HEK293 (cell line): ENCODE measurements around the gene HAO2.

Experiments
- CTCF ChIA-PET: fragments of 350-600 bp; formaldehyde crosslinking; extraction: SDS; loops from one replicate; lab custom pipeline; 2021; ENCODE audit warnings: antibody characterized with exemption; lab: Yijun Ruan, JAX
- POLR2A ChIA-PET: fragments of 300-600 bp; formaldehyde crosslinking; extraction: SDS; loops from one replicate; lab custom pipeline; 2020; ENCODE audit warnings: antibody characterized with exemption, inconsistent platforms; lab: Yijun Ruan, JAX
- H3K27ac ChIP-seq: fragments of 200-500 bp; sonication (Bioruptor generic); 2 replicates; pipeline ENCODE4 v1.5.1; 2014; ENCODE audit warnings: low read depth, low read length, control low read depth, inconsistent platforms; ENCODE audit errors: extremely low read depth
- H3K36me3 ChIP-seq, 2 experiments: fragments of 200-500 bp in 1 of 2; sonication (Bioruptor generic) in 1 of 2; 1 replicate in 1 of 2; 2 replicates in 1 of 2; pipeline ENCODE4 v1.5.1; 2014 to 2017; ENCODE audit warnings: inconsistent platforms in 2 of 2, low read length in 2 of 2; ENCODE audit not compliant: control insufficient read depth in 2 of 2, insufficient read depth in 1 of 2
- H3K4me1 ChIP-seq: fragments of 200-500 bp; sonication (Bioruptor generic); 2 replicates; pipeline ENCODE4 v1.5.1; 2014; ENCODE audit warnings: mild to moderate bottlenecking, low read length, inconsistent platforms; ENCODE audit not compliant: control insufficient read depth, insufficient read depth
- H3K4me3 ChIP-seq: 2 replicates; pipeline ENCODE4 v1.5.1; 2011; ENCODE audit warnings: low read depth, mild to moderate bottlenecking, control low read depth, low read length, moderate library complexity
- H3K9me3 ChIP-seq: fragments of 200-500 bp; sonication (Bioruptor generic); 2 replicates; pipeline ENCODE4 v1.5.1; 2014; ENCODE audit warnings: low read depth, low read length, inconsistent platforms; ENCODE audit not compliant: control insufficient read depth, insufficient read depth
- BCL6B ChIP-seq: fragments of 450-650 bp; formaldehyde crosslinking; IDR thresholded peaks from 2 replicates; pipeline ENCODE4 v1.5.1; 2017; ENCODE audit warnings: missing biosample characterization, missing genetic modification characterization
- MYNN ChIP-seq: fragments of 450-650 bp; formaldehyde crosslinking; IDR thresholded peaks from 2 replicates; pipeline ENCODE4 v1.5.1; 2016; ENCODE audit warnings: missing biosample characterization, missing genetic modification characterization, borderline replicate concordance
- PRDM1 ChIP-seq: fragments of 450-650 bp; formaldehyde crosslinking; IDR thresholded peaks from 2 replicates; pipeline ENCODE4; 2016; ENCODE audit warnings: missing biosample characterization, missing genetic modification characterization
- ZBTB49 ChIP-seq: fragments of 450-650 bp; formaldehyde crosslinking; IDR thresholded peaks from 2 replicates; pipeline ENCODE4 v1.5.1; 2016; ENCODE audit warnings: missing biosample characterization, missing genetic modification characterization, low read depth
- ZNF10 ChIP-seq: fragments of 450-650 bp; formaldehyde crosslinking; IDR thresholded peaks from 2 replicates; pipeline ENCODE4 v1.5.1; 2017; ENCODE audit warnings: missing biosample characterization, missing genetic modification characterization
- ZNF366 ChIP-seq: fragments of 450-650 bp; formaldehyde crosslinking; conservative IDR thresholded peaks from 2 replicates; pipeline ENCODE4 v1.5.1; 2016; ENCODE audit warnings: missing biosample characterization, missing genetic modification characterization
- ZNF423 ChIP-seq: fragments of 450-650 bp; formaldehyde crosslinking; IDR thresholded peaks from 2 replicates; pipeline ENCODE4 v1.5.1; 2016; ENCODE audit warnings: missing biosample characterization, missing genetic modification characterization
- ZNF433 ChIP-seq: fragments of 450-650 bp; formaldehyde crosslinking; IDR thresholded peaks from 2 replicates; pipeline ENCODE4 v1.5.1; 2016; ENCODE audit warnings: missing biosample characterization, missing genetic modification characterization, low read depth
- ZNF48 ChIP-seq: fragments of 450-650 bp; formaldehyde crosslinking; IDR thresholded peaks from 2 replicates; pipeline ENCODE4 v1.5.1; 2016; ENCODE audit warnings: missing biosample characterization, missing genetic modification characterization
- ZNF571 ChIP-seq: fragments of 450-650 bp; formaldehyde crosslinking; IDR thresholded peaks from 2 replicates; pipeline ENCODE4 v1.5.0; 2017; ENCODE audit warnings: missing biosample characterization, missing genetic modification characterization
- ZNF645 ChIP-seq: fragments of 450-650 bp; formaldehyde crosslinking; IDR thresholded peaks from 2 replicates; pipeline ENCODE4; 2016; ENCODE audit warnings: missing biosample characterization, missing genetic modification characterization
- ZNF785 ChIP-seq: fragments of 450-650 bp; formaldehyde crosslinking; IDR thresholded peaks from 2 replicates; pipeline ENCODE4 v1.5.1; 2016; ENCODE audit warnings: missing biosample characterization, missing genetic modification characterization
- ZNF837 ChIP-seq: fragments of 450-650 bp; formaldehyde crosslinking; IDR thresholded peaks from 2 replicates; pipeline ENCODE4 v1.5.1; 2016; ENCODE audit warnings: missing biosample characterization, missing genetic modification characterization
- ZSCAN4 ChIP-seq: fragments of 450-650 bp; formaldehyde crosslinking; IDR thresholded peaks from 2 replicates; pipeline ENCODE4 v1.5.1; 2017; ENCODE audit warnings: missing biosample characterization, missing genetic modification characterization

HAO2 gene

GRCh38 chr1:119368554-119368953 is at the start of gene HAO2:
TSS of gene HAO2 (plus strand) at chr1:119368785. CDS start at chr1:119381086, 12,301 bp downstream.
- H3K4me3 ChIP-seq: no peak within 1 kb of the TSS
- H3K4me1 ChIP-seq: peaks cover 8% of the 10 kb centered on the region
- H3K27ac ChIP-seq: no peak within 1 kb of the TSS
- H3K9me3 ChIP-seq: no peaks in the 10 kb centered on the region
- TF ChIP-seq ZNF837 (tag by site-specific recombination) (no peak), ZBTB49 (no peak), ZSCAN4 (no peak), ZNF48 (no peak), MYNN (tag by site-specific recombination) (no peak), BCL6B (tag by site-specific recombination) (no peak)
- TF ChIP-seq, all 188 proteins: peak for 0
- CTCF ChIA-PET: interaction anchor here (0.8 to 4.2 kb wide), 8 partner anchors 70 to 1145 kb away, joined by 3 to 49 read pairs (median 4); no protein-coding TSS in a partner anchor
- POLR2A ChIA-PET: no interaction called here
- no peaks in the 10 kb centered on the region for H3K36me3 ChIP-seq

- H3K9me3 ChIP-seq: no peaks in the 10 kb centered on the region
- H3K4me3 ChIP-seq: no peak overlapping the region
- POLR2A ChIA-PET: no interaction called here
- H3K27ac ChIP-seq: no peak overlapping the region
- H3K4me1 ChIP-seq: no peaks in the 10 kb centered on the region
- no peak for TF ChIP-seq ZNF645 (tag by site-specific recombination)
- no peak for TF ChIP-seq ZNF785 (tag by site-specific recombination)
- TF ChIP-seq ZNF423 (tag by site-specific recombination): no peak
- peak; percentile 83 for TF ChIP-seq PRDM1 (tag by site-specific recombination)
- no peak for TF ChIP-seq ZNF433 (tag by site-specific recombination)
- TF ChIP-seq ZNF366 (tag by site-specific recombination): peak; percentile 82
- CTCF ChIA-PET: no interaction called here
- H3K36me3 ChIP-seq: no peaks in the 10 kb centered on the region
Observed at GRCh38 chr1:119320100-119320499, 48.5 kb upstream of the HAO2 start.

GRCh38 chr1:119321666-119322419 is 46.7 kb upstream of the HAO2 start:
- CTCF ChIA-PET: no interaction called here
- H3K36me3 ChIP-seq: no peaks in the 10 kb centered on the region
- peak; percentile 92 for TF ChIP-seq ZNF10 (tag by site-specific recombination)
- no peak for TF ChIP-seq ZNF571 (tag by site-specific recombination)
- TF ChIP-seq, all 188 proteins: peak for 1
- H3K4me3 ChIP-seq: no peak overlapping the region
- POLR2A ChIA-PET: no interaction called here
- peaks cover 2% of the 10 kb centered on the region for H3K4me1 ChIP-seq
- H3K27ac ChIP-seq: no peak overlapping the region
- H3K9me3 ChIP-seq: no peaks in the 10 kb centered on the region
